Measurements from ENCODE around the gene LDLRAD4.

LDLRAD4 gene

DNA sequence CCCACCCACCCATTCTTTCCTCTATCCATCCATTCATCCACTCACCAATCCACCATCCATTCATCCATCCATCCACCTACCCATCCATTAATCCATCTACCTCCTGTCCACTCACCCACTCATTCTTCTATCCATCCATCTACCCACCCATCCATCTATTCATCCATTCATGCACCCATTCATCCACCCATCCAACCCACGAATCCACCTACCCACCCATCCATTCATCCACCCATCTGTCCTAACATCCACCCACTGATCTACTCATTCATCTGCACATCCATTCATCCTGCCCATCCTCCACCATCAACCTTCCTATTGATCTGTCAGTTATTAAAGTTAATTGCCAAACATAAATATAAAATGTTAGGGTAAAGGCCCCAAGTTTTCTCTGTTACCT is 25.6 kb downstream of the LDLRAD4 start:
- Histone ChIP-seq H3K4me1 (ENCODE audit: control insufficient read depth in 2 of 2, insufficient read depth in 1 of 2, low read depth in 1 of 2, low read length in 2 of 2) (peaks cover 0 to 12% of the 10 kb centered on the region in 2 donors), H3K79me1 (ENCODE audit: low read depth, low read length) (no peaks in the 10 kb centered on the region), H3K27me3 (ENCODE audit: control insufficient read depth in 3 of 3, insufficient read depth in 3 of 3, low read depth in 1 of 3, low read length in 3 of 3) (no peaks in the 10 kb centered on the region), H3K4me3 (ENCODE audit: low read length in 2 of 2) (no peak overlapping the region), H3K23ac (ENCODE audit: low read depth, low read length, poor library complexity) (no peak overlapping the region), H3K9ac (ENCODE audit: low read depth, low read length, poor library complexity) (no peak overlapping the region), H3K36me3 (replicated peaks in 1 of 2; ENCODE audit: control insufficient read depth in 2 of 2, insufficient read depth in 2 of 2, low read length in 2 of 2) (no peaks in the 10 kb centered on the region), H2AK5ac (ENCODE audit: low read depth, low read length) (no peak overlapping the region), H3K9me3 (replicated peaks in 1 of 2; ENCODE audit: control insufficient read depth in 2 of 2, insufficient read depth in 1 of 2, low read depth in 1 of 2, low read length in 2 of 2) (peaks cover 0 to 6% of the 10 kb centered on the region in 2 donors), H2BK5ac (ENCODE audit: low read length) (no peak overlapping the region), H3K18ac (ENCODE audit: low read length) (no peak overlapping the region), H3K4ac (ENCODE audit: low read length) (no peak overlapping the region), H3K27ac (replicated peaks; ENCODE audit: low read length) (no peak overlapping the region), H3K14ac (ENCODE audit: low read length) (no peak overlapping the region), H2BK120ac (ENCODE audit: low read depth, low read length) (no peak overlapping the region), H2BK12ac (ENCODE audit: low read length) (no peak overlapping the region), H4K91ac (ENCODE audit: low read depth, low read length, poor library complexity) (no peak overlapping the region), H2BK15ac (ENCODE audit: low read length) (no peak overlapping the region), H2AFZ (ENCODE audit: low read length) (no peak overlapping the region), H4K8ac (ENCODE audit: low read depth, low read length) (no peak overlapping the region), H3K4me2 (ENCODE audit: insufficient read depth, low read length, poor library complexity, severe bottlenecking) (no peak overlapping the region)
- DNase-seq (ENCODE audit: low spot score): no peak
- WGBS, 2 donors (ENCODE audit: extremely low coverage in 2 of 2, insufficient read length in 2 of 2, insufficient replicate concordance in 1 of 2): no CpG with 5 or more reads among the region's 1 CpG

DNA sequence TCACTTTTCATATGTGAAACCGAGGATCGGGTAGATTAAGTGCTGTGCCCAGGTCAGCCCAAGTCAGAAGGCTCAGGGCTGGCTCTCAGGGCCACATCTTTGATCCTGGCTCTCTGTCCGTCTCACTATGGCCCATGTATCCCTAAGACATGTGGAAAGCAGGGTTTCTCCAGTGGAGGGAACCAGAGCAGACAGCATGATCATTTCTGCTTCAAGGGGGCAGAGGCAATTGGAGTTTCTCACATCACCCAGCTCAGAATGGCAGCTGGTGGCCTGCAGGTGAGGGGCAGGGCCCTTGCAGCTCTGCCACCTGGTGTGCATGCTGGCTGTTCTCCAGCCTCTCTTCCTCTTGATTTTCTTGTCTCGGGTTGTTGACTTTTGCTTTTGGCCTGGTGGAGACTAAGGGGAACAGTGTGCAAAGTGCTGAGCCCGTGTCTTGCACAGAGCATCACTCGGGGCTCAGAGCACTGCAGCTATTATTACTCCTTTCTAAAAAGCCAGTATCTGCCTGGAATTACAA is 27.0 kb downstream of the LDLRAD4 start:
- Histone ChIP-seq H3K9me3 (replicated peaks in 1 of 2; ENCODE audit: control insufficient read depth in 2 of 2, insufficient read depth in 1 of 2, low read depth in 1 of 2, low read length in 2 of 2) (peaks cover 0 to 4% of the 10 kb centered on the region in 2 donors), H3K9ac (ENCODE audit: low read depth, low read length, poor library complexity) (no peak overlapping the region), H3K4ac (ENCODE audit: low read length) (no peak overlapping the region), H3K23ac (ENCODE audit: low read depth, low read length, poor library complexity) (no peak overlapping the region), H4K91ac (ENCODE audit: low read depth, low read length, poor library complexity) (no peak overlapping the region), H3K4me1 (ENCODE audit: control insufficient read depth in 2 of 2, insufficient read depth in 1 of 2, low read depth in 1 of 2, low read length in 2 of 2) (peaks cover 0 to 2% of the 10 kb centered on the region in 2 donors), H3K4me3 (ENCODE audit: low read length in 2 of 2) (no peak overlapping the region), H3K18ac (ENCODE audit: low read length) (peak overlapping the region; percentile 31), H2AK5ac (ENCODE audit: low read depth, low read length) (peak overlapping the region; percentile 83), H4K8ac (ENCODE audit: low read depth, low read length) (no peak overlapping the region), H2BK12ac (ENCODE audit: low read length) (no peak overlapping the region), H2BK120ac (ENCODE audit: low read depth, low read length) (no peak overlapping the region), H3K27me3 (ENCODE audit: control insufficient read depth in 3 of 3, insufficient read depth in 3 of 3, low read depth in 1 of 3, low read length in 3 of 3) (no peaks in the 10 kb centered on the region), H3K79me1 (ENCODE audit: low read depth, low read length) (no peaks in the 10 kb centered on the region), H2BK15ac (ENCODE audit: low read length) (peak overlapping the region; percentile 93), H3K14ac (ENCODE audit: low read length) (no peak overlapping the region), H2BK5ac (ENCODE audit: low read length) (no peak overlapping the region), H3K27ac (replicated peaks; ENCODE audit: low read length) (no peak overlapping the region), H3K4me2 (ENCODE audit: insufficient read depth, low read length, poor library complexity, severe bottlenecking) (no peak overlapping the region), H3K36me3 (replicated peaks in 1 of 2; ENCODE audit: control insufficient read depth in 2 of 2, insufficient read depth in 2 of 2, low read length in 2 of 2) (no peaks in the 10 kb centered on the region), H2AFZ (ENCODE audit: low read length) (no peak overlapping the region)
- DNase-seq (ENCODE audit: low spot score): no peak
- no CpG with 5 or more reads among the region's 6 CpGs for WGBS, 2 donors (ENCODE audit: extremely low coverage in 2 of 2, insufficient read length in 2 of 2, insufficient replicate concordance in 1 of 2)

DNA sequence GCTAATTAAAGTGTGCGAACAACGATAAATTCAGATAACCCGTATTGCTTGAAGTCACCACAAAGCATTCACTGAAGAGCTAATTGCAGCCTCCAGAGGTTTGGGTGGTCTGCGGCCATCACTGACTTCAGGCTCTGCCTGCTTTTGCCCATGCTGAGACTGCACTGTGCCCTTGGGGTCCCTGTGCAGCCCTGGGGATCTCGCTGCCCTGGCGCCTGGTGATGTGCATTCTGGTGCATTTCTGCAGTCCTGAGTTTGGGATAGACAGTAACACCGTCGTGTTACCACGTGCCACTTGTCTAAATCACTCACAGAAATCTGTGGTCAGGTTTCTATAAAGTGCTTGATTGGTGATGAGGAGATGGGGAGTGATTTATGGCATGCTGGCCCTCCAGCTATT is 27.6 kb downstream of the LDLRAD4 start:
- Histone ChIP-seq H3K9me3 (replicated peaks in 1 of 2; ENCODE audit: control insufficient read depth in 2 of 2, insufficient read depth in 1 of 2, low read depth in 1 of 2, low read length in 2 of 2) (peaks cover 0 to 4% of the 10 kb centered on the region in 2 donors), H3K36me3 (replicated peaks in 1 of 2; ENCODE audit: control insufficient read depth in 2 of 2, insufficient read depth in 2 of 2, low read length in 2 of 2) (no peaks in the 10 kb centered on the region), H2BK15ac (ENCODE audit: low read length) (peak overlapping the region; percentile 79), H4K91ac (ENCODE audit: low read depth, low read length, poor library complexity) (no peak overlapping the region), H3K4me2 (ENCODE audit: insufficient read depth, low read length, poor library complexity, severe bottlenecking) (no peak overlapping the region), H2BK120ac (ENCODE audit: low read depth, low read length) (no peak overlapping the region), H3K18ac (ENCODE audit: low read length) (peak overlapping the region; percentile 70), H3K4me3 (ENCODE audit: low read length in 2 of 2) (no peak overlapping the region), H3K9ac (ENCODE audit: low read depth, low read length, poor library complexity) (peak overlapping the region; percentile 50), H4K8ac (ENCODE audit: low read depth, low read length) (no peak overlapping the region), H2AK5ac (ENCODE audit: low read depth, low read length) (peak overlapping the region; percentile 67), H3K4ac (ENCODE audit: low read length) (peak overlapping the region; percentile 86), H3K14ac (ENCODE audit: low read length) (peak overlapping the region; percentile 47), H3K4me1 (ENCODE audit: control insufficient read depth in 2 of 2, insufficient read depth in 1 of 2, low read depth in 1 of 2, low read length in 2 of 2) (peaks cover 0 to 2% of the 10 kb centered on the region in 2 donors), H3K23ac (ENCODE audit: low read depth, low read length, poor library complexity) (no peak overlapping the region), H2AFZ (ENCODE audit: low read length) (no peak overlapping the region), H3K79me1 (ENCODE audit: low read depth, low read length) (no peaks in the 10 kb centered on the region), H2BK12ac (ENCODE audit: low read length) (peak overlapping the region; percentile 35), H3K27me3 (ENCODE audit: control insufficient read depth in 3 of 3, insufficient read depth in 3 of 3, low read depth in 1 of 3, low read length in 3 of 3) (no peaks in the 10 kb centered on the region), H2BK5ac (ENCODE audit: low read length) (no peak overlapping the region), H3K27ac (replicated peaks; ENCODE audit: low read length) (no peak overlapping the region)
- no peak for DNase-seq (ENCODE audit: low spot score)
- no CpG with 5 or more reads among the region's 9 CpGs for WGBS, 2 donors (ENCODE audit: extremely low coverage in 2 of 2, insufficient read length in 2 of 2, insufficient replicate concordance in 1 of 2)

DNA sequence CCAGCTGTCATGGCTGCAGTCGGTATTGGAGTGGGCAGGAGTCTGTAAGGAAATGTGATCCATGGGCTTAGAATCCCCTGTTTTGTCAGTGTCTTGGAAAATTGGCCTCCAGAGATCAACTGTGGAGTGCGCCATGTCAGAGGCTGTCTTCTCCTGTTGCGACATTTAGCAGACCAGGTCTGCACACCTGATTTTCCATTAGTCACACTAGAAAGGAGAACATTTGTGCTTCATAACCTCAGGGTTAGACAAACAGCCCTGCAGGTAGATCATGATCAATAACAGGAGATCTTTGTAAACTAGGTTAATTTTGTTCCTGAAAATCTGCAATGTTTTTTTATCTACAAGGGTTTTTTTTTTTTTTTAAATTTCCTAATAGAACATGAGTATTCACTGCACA is 28.0 kb downstream of the LDLRAD4 start:
- no peaks in the 10 kb centered on the region for H3K27me3 ChIP-seq (ENCODE audit: control insufficient read depth in 3 of 3, insufficient read depth in 3 of 3, low read depth in 1 of 3, low read length in 3 of 3)
- no peak for DNase-seq (ENCODE audit: low spot score)
- H2BK15ac ChIP-seq (ENCODE audit: low read length): no peak overlapping the region
- H3K4me2 ChIP-seq (ENCODE audit: insufficient read depth, low read length, poor library complexity, severe bottlenecking): no peak overlapping the region
- no peak overlapping the region for H3K4ac ChIP-seq (ENCODE audit: low read length)
- H2AFZ ChIP-seq (ENCODE audit: low read length): no peak overlapping the region
- no peak overlapping the region for H3K23ac ChIP-seq (ENCODE audit: low read depth, low read length, poor library complexity)
- no peak overlapping the region for H2BK5ac ChIP-seq (ENCODE audit: low read length)
- H2BK12ac ChIP-seq (ENCODE audit: low read length): no peak overlapping the region
- WGBS, 2 donors (ENCODE audit: extremely low coverage in 2 of 2, insufficient read length in 2 of 2, insufficient replicate concordance in 1 of 2): no CpG with 5 or more reads among the region's 3 CpGs
- H3K9ac ChIP-seq (ENCODE audit: low read depth, low read length, poor library complexity): peak overlapping the region; percentile 50
- peak overlapping the region; percentile 27 for H3K18ac ChIP-seq (ENCODE audit: low read length)
- no peak overlapping the region for H3K14ac ChIP-seq (ENCODE audit: low read length)
- no peak overlapping the region for H2BK120ac ChIP-seq (ENCODE audit: low read depth, low read length)
- no peak overlapping the region for H4K8ac ChIP-seq (ENCODE audit: low read depth, low read length)
- H2AK5ac ChIP-seq (ENCODE audit: low read depth, low read length): no peak overlapping the region
- H3K4me3 ChIP-seq (ENCODE audit: low read length in 2 of 2): no peak overlapping the region
- H3K27ac ChIP-seq (replicated peaks; ENCODE audit: low read length): no peak overlapping the region
- no peaks in the 10 kb centered on the region for H3K4me1 ChIP-seq (ENCODE audit: control insufficient read depth in 2 of 2, insufficient read depth in 1 of 2, low read depth in 1 of 2, low read length in 2 of 2)
- no peaks in the 10 kb centered on the region for H3K79me1 ChIP-seq (ENCODE audit: low read depth, low read length)
- H3K36me3 ChIP-seq (replicated peaks in 1 of 2; ENCODE audit: control insufficient read depth in 2 of 2, insufficient read depth in 2 of 2, low read length in 2 of 2): no peaks in the 10 kb centered on the region
- peaks cover 0 to under 1% of the 10 kb centered on the region in 2 donors for H3K9me3 ChIP-seq (replicated peaks in 1 of 2; ENCODE audit: control insufficient read depth in 2 of 2, insufficient read depth in 1 of 2, low read depth in 1 of 2, low read length in 2 of 2)
- no peak overlapping the region for H4K91ac ChIP-seq (ENCODE audit: low read depth, low read length, poor library complexity)
